Common myeloid progenitor, CD34-positive (primary cell): ENCODE data around the gene AMBRA1.
"Not testable (repeated sequence)": the region's sequence is repeated elsewhere in the genome, so short reads cannot be mapped to it uniquely, and the experiment has no call there.

Experiments
- CTCF ChIA-PET: fragments of 350-600 bp; sonication (Branson Sonifier 250); formaldehyde crosslinking; loops from one replicate; lab custom pipeline; 2021; ENCODE audit warnings: antibody characterized with exemption; lab: Charles Lee
- POLR2A ChIA-PET: fragments of 350-600 bp; sonication (Branson Sonifier 250); formaldehyde crosslinking; loops from one replicate; lab custom pipeline; 2021; ENCODE audit warnings: antibody characterized with exemption; lab: Charles Lee
- DNase-seq, 3 donors: peaks; one replicate each; pipeline versions ENCODE4 v3.0.0 to v3.0.0-alpha.2; 2013
- H3K27ac ChIP-seq, 2 experiments: 1 replicate in 1 of 2; 2 replicates in 1 of 2; pipeline ENCODE4 v1.7.0; 2013; ENCODE audit warnings: inconsistent platforms in 2 of 2, low read length in 2 of 2, mild to moderate bottlenecking in 2 of 2, low read depth in 1 of 2, moderate library complexity in 1 of 2; ENCODE audit not compliant: severe bottlenecking in 2 of 2, insufficient read depth in 1 of 2, poor library complexity in 1 of 2
- H3K27me3 ChIP-seq, 5 experiments: replicated peaks in 2 of 5; 1 replicate in 3 of 5; 2 replicates in 2 of 5; pipeline versions ENCODE4 v1.6.1 to v1.7.0; 2013; ENCODE audit warnings: low read length in 4 of 5, mild to moderate bottlenecking in 2 of 5, moderate library complexity in 2 of 5, inconsistent platforms in 1 of 5; ENCODE audit not compliant: insufficient read depth in 5 of 5, control insufficient read depth in 4 of 5
- H3K36me3 ChIP-seq, 4 experiments: 1 replicate in 2 of 4; 2 replicates in 2 of 4; pipeline versions ENCODE4 v1.6.1 to v1.7.0; 2013; ENCODE audit warnings: low read length in 3 of 4, control low read depth in 1 of 4, mild to moderate bottlenecking in 1 of 4; ENCODE audit not compliant: control insufficient read depth in 4 of 4, insufficient read depth in 4 of 4
- H3K4me1 ChIP-seq, 4 experiments: 1 replicate in 3 of 4; 2 replicates in 1 of 4; pipeline versions ENCODE4 v1.6.1 to v1.7.1; 2013; ENCODE audit warnings: low read length in 3 of 4, mild to moderate bottlenecking in 3 of 4, control low read depth in 1 of 4, inconsistent platforms in 1 of 4, moderate library complexity in 1 of 4; ENCODE audit not compliant: control insufficient read depth in 4 of 4, insufficient read depth in 4 of 4; ENCODE audit errors: control extremely low read depth in 1 of 4
- H3K4me3 ChIP-seq, 7 experiments: 1 replicate in 4 of 7; 2 replicates in 3 of 7; pipeline versions ENCODE4 v1.5.1 to v1.7.0; 2013; ENCODE audit warnings: mild to moderate bottlenecking in 7 of 7, low read length in 6 of 7, moderate library complexity in 6 of 7, inconsistent platforms in 2 of 7, low read depth in 2 of 7, control low read depth in 1 of 7; ENCODE audit not compliant: insufficient read depth in 4 of 7, control insufficient read depth in 1 of 7; ENCODE audit errors: extremely low read depth in 1 of 7
- H3K9me3 ChIP-seq, 5 experiments: 1 replicate in 4 of 5; 2 replicates in 1 of 5; pipeline versions ENCODE4 v1.6.1 to v1.7.1; 2013; ENCODE audit warnings: low read length in 4 of 5, mild to moderate bottlenecking in 2 of 5, inconsistent platforms in 1 of 5, low read depth in 1 of 5, moderate library complexity in 1 of 5; ENCODE audit not compliant: control insufficient read depth in 4 of 5, insufficient read depth in 2 of 5; ENCODE audit errors: control extremely low read depth in 1 of 5
- WGBS: methylation state at CpG from one replicate; pipeline ENCODE4 v1.1.5; 2013; ENCODE audit not compliant: insufficient coverage; 5-methylcytosine and 5-hydroxymethylcytosine counted together

Gene AMBRA1

DNA sequence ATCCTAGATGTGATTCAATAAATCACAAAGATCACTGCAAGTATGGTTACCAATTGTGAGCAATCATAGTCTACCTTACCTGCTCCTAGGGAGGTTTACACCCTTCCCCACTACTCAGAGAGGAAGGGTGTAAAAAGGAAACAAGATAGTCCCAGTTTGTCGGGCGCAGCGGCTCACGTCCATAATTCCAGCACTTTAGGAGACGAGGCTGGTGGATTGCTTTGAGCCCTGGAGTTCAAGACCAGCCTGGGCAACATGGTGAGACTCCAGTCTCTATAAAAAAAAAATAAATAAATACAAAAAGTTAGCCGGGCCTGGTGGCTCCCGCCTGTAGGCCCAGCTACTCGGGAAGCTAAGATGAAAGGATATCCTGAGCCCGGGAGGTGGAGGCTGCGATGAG is 962 bp upstream of the AMBRA1 start:
- Histone ChIP-seq H3K4me1 (peaks cover 4 to 29% (median 25%) of the 10 kb centered on the region in 4 experiments), H3K27ac (peak overlapping the region in 1 of 2 experiments; percentile 89), H3K27me3 (no peaks in the 10 kb centered on the region), H3K4me3 (no peak overlapping the region), H3K36me3 (no peaks in the 10 kb centered on the region), H3K9me3 (no peaks in the 10 kb centered on the region)
- POLR2A ChIA-PET: interaction anchor here (0.7 kb wide), 1 partner anchor 22 kb away, joined by 3 read pairs; no protein-coding TSS in a partner anchor
- WGBS: 100% methylated on average over 4 of the region's 10 CpGs
- DNase-seq: no peak
- CTCF ChIA-PET: interaction anchor here (0.6 to 1.6 kb wide), 3 partner anchors 19 to 24 kb away, joined by 3 to 6 read pairs (median 3); partner anchors contain the start of genes ATG13 and HARBI1

DNA sequence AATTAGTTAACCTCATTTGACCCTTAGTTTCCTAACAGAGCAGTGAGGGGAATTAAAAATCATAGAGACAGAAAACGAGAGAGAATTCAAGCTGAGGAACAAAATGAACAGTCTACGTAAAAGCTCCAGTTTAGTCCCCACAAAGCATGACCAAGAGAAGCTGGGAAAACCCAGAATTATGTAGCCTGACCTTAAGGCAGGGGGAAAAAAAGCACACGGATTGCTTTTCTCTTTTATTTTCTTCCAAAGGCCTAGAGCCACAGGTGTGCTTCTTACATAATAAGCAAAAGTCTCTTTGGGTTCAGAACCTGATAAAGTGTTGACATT is 514 bp upstream of the AMBRA1 start:
- peak overlapping the region; percentile 64 to 89 for H3K27ac ChIP-seq
- 59% methylated on average over 3 of the region's 3 CpGs for WGBS
- POLR2A ChIA-PET: interaction anchor here (0.6 to 1.0 kb wide), 4 partner anchors 22 to 120 kb away, joined by 3 read pairs; partner anchors contain the start of genes ATG13 and HARBI1
- no peak for DNase-seq
- H3K36me3 ChIP-seq: no peaks in the 10 kb centered on the region
- H3K9me3 ChIP-seq: no peaks in the 10 kb centered on the region
- H3K4me1 ChIP-seq: peaks cover 4 to 32% (median 25%) of the 10 kb centered on the region in 4 experiments
- CTCF ChIA-PET: interaction anchor here (0.6 to 1.6 kb wide), 3 partner anchors 12 to 23 kb away, joined by 3 to 6 read pairs (median 5); partner anchors contain the start of genes ATG13 and HARBI1
- H3K4me3 ChIP-seq: peak overlapping the region in 6 of 7 experiments; percentile 76 to 93 (median 84)
- no peaks in the 10 kb centered on the region for H3K27me3 ChIP-seq

DNA sequence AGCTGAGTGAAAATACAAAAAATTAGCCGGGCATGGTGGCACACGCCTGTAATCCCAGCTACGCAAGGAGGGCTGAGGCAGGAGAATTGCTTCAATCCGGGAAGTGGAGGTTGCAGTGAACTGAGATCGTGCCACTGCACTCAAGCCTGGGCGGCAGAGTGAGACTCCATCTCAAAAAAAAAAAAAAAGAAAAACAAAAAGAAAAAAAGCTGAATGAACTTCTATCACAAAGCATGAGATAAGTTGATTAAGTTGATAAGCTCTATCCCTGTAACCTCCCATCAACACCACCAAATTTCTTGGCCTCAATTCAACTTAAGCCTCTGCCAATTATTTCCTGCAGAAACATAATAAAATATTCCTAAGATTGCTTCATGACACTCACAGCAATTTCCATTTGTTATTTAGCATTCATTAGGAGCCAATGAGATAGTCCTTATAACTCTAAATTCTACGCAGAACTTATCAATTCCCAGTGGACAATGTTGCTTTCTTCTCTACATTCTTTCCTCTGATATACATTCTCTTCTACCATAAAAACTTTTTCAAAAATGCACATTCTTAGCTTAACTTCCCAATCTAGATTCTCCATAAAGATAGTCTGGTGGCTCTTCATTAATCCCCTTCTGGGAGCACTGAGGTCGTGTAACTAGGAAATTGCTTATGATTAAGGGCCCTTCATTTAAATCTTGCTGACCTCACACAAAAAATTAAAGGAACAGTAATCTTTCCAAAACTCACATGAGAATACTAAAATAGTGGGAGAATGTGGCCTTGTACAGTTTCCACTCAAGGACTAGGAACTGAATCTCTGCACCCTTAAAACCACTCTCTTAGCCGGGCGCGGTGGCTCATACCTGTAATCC is 2.9 kb downstream of the AMBRA1 start:
- ChIA-PET CTCF (interaction anchor here (0.7 to 1.6 kb wide), 5 partner anchors 11 to 296 kb away, joined by 3 read pairs; no protein-coding TSS in a partner anchor), POLR2A (no interaction called here)
- WGBS: 97% methylated on average over 9 of the region's 11 CpGs
- H3K4me1 ChIP-seq: peaks cover 4 to 32% (median 26%) of the 10 kb centered on the region in 4 experiments
- no peaks in the 10 kb centered on the region for H3K27me3 ChIP-seq
- H3K4me3 ChIP-seq: peak overlapping the region in 1 of 7 experiments; percentile 13
- no peaks in the 10 kb centered on the region for H3K9me3 ChIP-seq
- no peaks in the 10 kb centered on the region for H3K36me3 ChIP-seq
- H3K27ac ChIP-seq: peak overlapping the region in 1 of 2 experiments; percentile 25
- DNase-seq: no peak

DNA sequence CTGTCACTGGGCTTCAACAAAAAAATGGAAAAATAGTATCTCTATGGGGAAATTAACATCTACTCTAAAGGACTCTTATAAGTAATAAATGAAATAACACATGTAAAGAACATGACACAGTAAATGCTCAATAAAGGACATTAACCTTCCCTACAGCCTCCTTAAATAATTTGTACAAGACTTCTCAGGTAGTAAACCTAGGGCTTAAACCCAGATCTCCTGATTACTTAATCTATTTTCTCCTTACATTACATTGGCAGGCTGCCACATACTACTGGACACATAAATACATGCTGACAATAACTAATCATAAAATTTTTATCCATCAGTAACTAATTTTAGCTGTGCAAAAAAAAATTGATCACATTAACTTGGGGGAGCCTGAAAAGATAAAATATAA is 4.9 kb downstream of the AMBRA1 start:
- Histone ChIP-seq H3K4me3 (no peak overlapping the region), H3K9me3 (no peaks in the 10 kb centered on the region), H3K27me3 (no peaks in the 10 kb centered on the region), H3K36me3 (no peaks in the 10 kb centered on the region), H3K27ac (no peak overlapping the region), H3K4me1 (peaks cover 4 to 27% (median 21%) of the 10 kb centered on the region in 4 experiments)
- no peak for DNase-seq
- ChIA-PET CTCF (interaction anchor here (1.4 to 1.6 kb wide), 3 partner anchors 9 to 23 kb away, joined by 3 to 5 read pairs (median 3); no protein-coding TSS in a partner anchor), POLR2A (interaction anchor here (0.6 kb wide), 1 partner anchor 29 kb away, joined by 3 read pairs; no protein-coding TSS in a partner anchor)

DNA sequence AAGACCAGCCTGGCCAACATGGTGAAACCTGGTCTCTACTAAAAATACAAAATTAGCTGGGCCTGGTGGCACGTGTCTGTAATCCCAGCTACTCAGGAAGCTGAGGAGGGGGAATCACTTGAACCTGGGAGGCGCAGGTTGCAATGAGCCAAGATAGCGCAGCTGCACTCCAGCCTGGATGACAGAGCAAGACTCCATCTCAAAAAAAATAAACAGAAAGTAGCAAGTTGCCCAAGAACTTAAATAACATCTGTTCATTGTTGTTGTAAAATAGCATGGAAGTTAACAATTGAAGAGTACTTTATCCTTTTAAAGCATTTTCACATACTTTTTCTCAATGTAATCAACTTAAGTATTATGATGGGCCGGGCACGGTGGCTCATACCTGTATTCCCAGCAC is 5.7 kb downstream of the AMBRA1 start:
- no peaks in the 10 kb centered on the region for H3K27me3 ChIP-seq
- H3K36me3 ChIP-seq: no peaks in the 10 kb centered on the region
- POLR2A ChIA-PET: no interaction called here
- no peak overlapping the region for H3K27ac ChIP-seq
- H3K4me1 ChIP-seq: peaks cover 4 to 23% (median 18%) of the 10 kb centered on the region in 4 experiments
- no peaks in the 10 kb centered on the region for H3K9me3 ChIP-seq
- no peak for DNase-seq
- WGBS: 100% methylated on average over 2 of the region's 5 CpGs
- no peak overlapping the region for H3K4me3 ChIP-seq
- CTCF ChIA-PET: interaction anchor here (1.0 to 1.5 kb wide), 3 partner anchors 8 to 29 kb away, joined by 3 to 5 read pairs (median 4); partner anchors contain the start of genes ATG13 and HARBI1

GRCh38 chr11:46583513-46583912 is 10.3 kb downstream of the AMBRA1 start:
- H3K36me3 ChIP-seq, H3K4me1 ChIP-seq, POLR2A ChIA-PET, H3K27me3 ChIP-seq, CTCF ChIA-PET, DNase-seq, H3K27ac ChIP-seq, H3K9me3 ChIP-seq, H3K4me3 ChIP-seq: not testable (repeated sequence)
- no CpG with 5 or more reads among the region's 1 CpG for WGBS

GRCh38 chr11:46582588-46582987 is 11.2 kb downstream of the AMBRA1 start:
- WGBS: 100% methylated on average over 4 of the region's 5 CpGs
- Histone ChIP-seq H3K4me1 (no peaks in the 10 kb centered on the region), H3K27ac (no peak overlapping the region), H3K9me3 (no peaks in the 10 kb centered on the region), H3K36me3 (peaks cover 0 to 3% (median 0%) of the 10 kb centered on the region in 4 experiments), H3K4me3 (no peak overlapping the region), H3K27me3 (no peaks in the 10 kb centered on the region)
- DNase-seq: no peak
- POLR2A ChIA-PET: no interaction called here
- CTCF ChIA-PET: interaction anchor here (1.4 kb wide), 1 partner anchor 10 kb away, joined by 6 read pairs; no protein-coding TSS in a partner anchor
